Right renal pelvis (tissue), 4 donors: ENCODE measurements around the gene AKIRIN1. TPM values are rescaled to one million over a fixed set of nuclear protein-coding genes. Genes with fewer than 3 reads are reported as not detected.
"Not testable (repeated sequence)": the region's sequence is repeated elsewhere in the genome, so short reads cannot be mapped to it uniquely, and the experiment has no call there.

Source experiments
- DNase-seq, 4 donors: peaks; one replicate each; pipeline ENCODE4 v3.0.0-alpha.2; 2013; ENCODE audit warnings: low read depth in 4 of 4, low spot score in 3 of 4, missing footprints in 1 of 4
- polyA plus RNA-seq, 4 donors: library from polyadenylated mRNA; unstranded; fragments of 120-200 nt; gene quantifications; one replicate each; pipeline ENCODE4 v1.2.1, GENCODE V29; 2013; ENCODE audit not compliant: insufficient read length in 4 of 4

Gene AKIRIN1
- polyA plus RNA-seq, 4 donors: 86.2 to 123 (median 116) TPM

- DNase-seq: no peak
Measured at GRCh38 chr1:39036678-39037077, 45.6 kb downstream of the AKIRIN1 start.

GRCh38 chr1:39043513-39043912 is 52.4 kb downstream of the AKIRIN1 start:
- no peak for DNase-seq

DNA sequence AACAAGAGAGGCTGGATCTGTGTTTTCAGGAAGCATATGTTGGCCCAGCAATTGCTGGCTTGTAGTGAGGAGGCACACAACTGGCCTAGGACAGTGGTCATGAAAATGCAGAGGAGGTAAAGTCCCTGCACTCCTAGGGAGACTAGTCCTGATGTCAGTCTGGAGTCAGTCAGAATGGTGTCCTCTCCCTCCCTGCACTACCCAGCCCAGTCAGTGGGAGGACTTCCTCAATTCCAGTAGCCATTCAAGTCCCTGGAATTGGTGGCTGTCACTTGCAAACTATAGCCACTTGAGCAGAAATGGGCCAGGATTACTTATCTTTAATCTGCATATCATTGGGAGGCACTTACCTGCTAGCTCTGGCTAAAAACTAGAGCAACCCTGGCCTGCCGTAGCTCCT is 53.7 kb downstream of the AKIRIN1 start:
- no peak for DNase-seq

GRCh38 chr1:39045231-39045630 is 54.2 kb downstream of the AKIRIN1 start:
- no peak for DNase-seq

DNA sequence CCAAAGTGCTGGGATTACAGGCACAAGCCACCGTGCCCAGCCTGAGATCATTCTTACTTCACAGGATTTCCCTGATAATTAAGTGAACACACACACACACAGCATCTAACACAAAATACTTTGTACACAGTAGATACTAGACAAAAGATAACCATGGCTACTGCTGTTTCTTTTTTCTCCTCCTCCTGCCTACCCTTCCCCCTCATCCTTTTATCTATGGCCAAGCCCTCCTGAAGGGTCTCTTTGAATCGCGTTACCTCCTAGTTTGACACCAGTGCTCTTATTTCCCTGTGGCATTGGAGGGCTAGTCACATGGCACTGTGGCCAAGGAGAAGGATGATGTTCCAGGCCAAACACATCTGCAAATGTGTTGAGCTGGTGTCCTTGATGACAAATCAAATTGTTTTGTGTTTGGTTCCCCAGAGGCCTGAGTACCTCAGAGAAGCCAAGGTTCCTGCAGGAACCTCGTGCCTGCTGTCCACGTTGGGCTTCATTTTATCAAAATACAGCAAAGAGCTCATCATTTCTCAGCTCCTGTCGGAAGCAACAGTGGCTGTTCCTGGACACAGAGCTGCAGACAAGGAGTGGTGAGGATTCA is 55.6 kb downstream of the AKIRIN1 start:
- DNase-seq: no peak

DNA sequence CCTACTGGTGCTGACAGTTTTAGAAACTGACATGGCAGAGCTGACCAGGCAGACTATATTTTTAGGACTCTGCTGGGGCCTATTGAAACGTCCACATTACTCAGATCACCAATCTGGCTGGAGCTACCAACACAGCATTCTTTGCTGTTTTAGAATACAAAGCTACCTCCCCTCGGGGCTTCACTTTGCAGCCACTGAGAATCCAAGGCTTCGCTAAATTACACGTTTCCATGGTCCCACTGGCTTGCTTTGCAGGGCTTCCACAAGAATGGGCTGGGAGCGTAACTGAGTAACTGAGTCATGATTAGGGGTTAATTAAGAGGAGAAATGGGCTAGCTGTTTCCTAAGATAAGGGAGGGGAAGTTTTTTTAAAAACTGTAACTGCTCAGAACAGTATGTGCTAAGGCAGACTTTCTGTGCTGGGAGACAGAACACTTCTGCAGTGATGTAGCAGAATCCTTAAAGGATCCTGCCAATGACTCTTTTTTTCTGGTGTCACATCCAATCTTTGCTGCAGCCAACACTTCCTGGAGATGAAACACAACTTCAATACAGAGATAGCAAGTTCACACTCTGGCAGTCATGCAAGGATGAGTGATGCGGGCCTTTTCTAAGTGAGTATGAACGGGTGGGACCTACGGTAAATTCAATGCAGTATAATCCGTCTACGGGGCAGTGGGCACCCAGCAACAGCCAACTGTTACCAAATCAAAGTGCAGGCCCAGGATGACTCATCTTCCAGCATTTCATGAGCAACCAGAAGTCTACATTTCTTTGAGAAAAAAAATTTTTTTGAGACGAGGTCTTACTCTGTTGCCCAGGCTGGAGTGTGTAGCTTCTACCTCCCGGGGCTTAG is 56.5 kb downstream of the AKIRIN1 start:
- DNase-seq: no peak

GRCh38 chr1:39048745-39049370 is 57.8 kb downstream of the AKIRIN1 start:
- no peak for DNase-seq

GRCh38 chr1:39050001-39050400 is 58.9 kb downstream of the AKIRIN1 start:
- DNase-seq: no peak

GRCh38 chr1:39051193-39051850 is 60.2 kb downstream of the AKIRIN1 start:
- DNase-seq: not testable (repeated sequence)

GRCh38 chr1:39051956-39052355 is 60.9 kb downstream of the AKIRIN1 start:
- no peak for DNase-seq

GRCh38 chr1:39055213-39055710 is 64.2 kb downstream of the AKIRIN1 start:
- not testable (repeated sequence) for DNase-seq

Other genes with a start within 250 kb of the AKIRIN1 start
- gene RRAGC, start 131.5 kb upstream of the AKIRIN1 start, polyA plus RNA-seq: 10 to 100 TPM; 33.3 to 40.1 (median 39.3) TPM
- gene MYCBP, start 117.9 kb upstream of the AKIRIN1 start, polyA plus RNA-seq: 10 to 100 TPM; 31.5 to 38.0 (median 34.1) TPM
- under 1 TPM in 3 of 4 donors, not detected in 1; 0.10 to 0.39 (median 0.37) TPM for gene GJA9, start 109.7 kb upstream of the AKIRIN1 start, polyA plus RNA-seq
- gene RHBDL2, start 49.4 kb upstream of the AKIRIN1 start, polyA plus RNA-seq: 1 to 10 TPM; 1.0 to 1.4 (median 1.1) TPM
- gene NDUFS5, start 35.1 kb downstream of the AKIRIN1 start, polyA plus RNA-seq: 100 to 1,000 TPM; 270 to 313 (median 282) TPM
- gene MACF1, start 213.4 kb downstream of the AKIRIN1 start, polyA plus RNA-seq: 100 to 1,000 TPM; 208 to 264 (median 240) TPM